ENCODE results near the gene SMIM13. TPM values are rescaled to one million over a fixed set of nuclear protein-coding genes. Genes with fewer than 3 reads are reported as not detected.

SMIM13 gene
- 5.6 and 7.2 TPM in 2 replicates for total RNA-seq

DNA sequence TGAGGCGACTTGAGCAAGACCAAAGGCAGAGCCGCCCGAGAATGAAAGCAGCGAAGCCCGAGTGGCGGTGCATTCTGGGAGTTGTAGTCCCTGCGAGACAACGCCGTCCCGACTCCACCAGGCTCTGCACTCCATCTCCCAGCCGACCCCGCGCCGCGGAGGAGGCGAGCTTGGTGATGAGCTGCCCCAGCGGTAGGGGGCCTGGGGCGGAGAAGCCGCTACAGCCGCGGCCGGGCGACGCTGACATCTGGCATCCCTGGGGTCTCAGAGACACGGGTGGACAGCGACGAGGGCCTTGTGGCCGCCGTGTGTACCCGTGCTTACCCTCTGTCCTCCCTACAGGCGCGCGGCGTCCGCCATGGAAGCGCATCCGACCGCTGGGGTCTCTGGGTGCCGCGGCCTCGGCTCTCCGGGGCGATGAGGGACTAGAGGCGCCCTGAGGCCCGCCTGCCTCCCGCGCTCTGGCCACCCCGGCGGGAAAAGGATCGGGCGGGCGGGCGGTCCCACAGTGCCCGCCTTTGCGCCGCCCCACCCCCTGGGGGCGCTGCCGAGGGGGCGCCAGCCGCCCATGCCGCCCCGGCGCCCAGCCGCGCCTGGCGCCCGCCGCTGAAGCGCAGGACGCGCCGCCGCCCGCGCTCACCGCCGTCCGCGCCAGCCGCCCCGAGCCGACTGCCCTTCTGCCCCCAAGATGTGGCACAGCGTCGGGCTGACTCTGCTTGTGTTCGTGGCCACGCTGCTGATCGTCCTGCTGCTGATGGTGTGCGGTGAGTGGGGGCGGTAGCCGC is at the start of gene SMIM13:
SMIM13 (plus strand) TSS at position 209 of the 785 bp plus-strand sequence; CDS start at position 689, 480 bp downstream.

GRCh38 chr6:11043961-11044711 is 49.5 kb upstream of the SMIM13 start, which contains the start of gene ELOVL2:
ELOVL2 (minus strand) TSS chr6:11044305; CDS start chr6:11044230, 75 bp downstream.

GRCh38 chr6:11110921-11111768 is 17.5 kb downstream of the SMIM13 start, which contains the start of gene ERVFRD-1:
ERVFRD-1 (minus strand) TSS chr6:11111725; CDS start chr6:11105310, 6,415 bp downstream.

Other genes with a start within 250 kb of the SMIM13 start
- gene GCM2, start 211.8 kb upstream of the SMIM13 start, total RNA-seq: not detected in 2 replicates
- not detected in 2 replicates for gene SYCP2L, start 206.8 kb upstream of the SMIM13 start, total RNA-seq
- 0.11 TPM in 1 of 2 replicates, not detected in the other for gene ELOVL2, start 49.5 kb upstream of the SMIM13 start, total RNA-seq
- gene ERVFRD-1, start 17.9 kb downstream of the SMIM13 start, total RNA-seq: under 0.01 and 0.12 TPM in 2 replicates
- 0.33 and 1.2 TPM in 2 replicates for gene NEDD9, start 138.8 kb downstream of the SMIM13 start, total RNA-seq